Spleen (tissue), 7 donors: ENCODE data around the gene CTNNA2.

Experiments used
- CTCF ChIP-seq, 11 experiments: fragments of 200-600 bp in 7 of 11; fragments of 450-650 bp in 4 of 11; sonication (generic) in 4 of 11; IDR thresholded peaks in 8 of 11; conservative IDR thresholded peaks in 3 of 11; 1 replicate in 7 of 11; 2 replicates in 4 of 11; pipeline versions ENCODE4 v1.4.0 to v1.8.0; 2016 to 2021; ENCODE audit warnings: antibody characterized with exemption in 11 of 11, inconsistent platforms in 4 of 11, mild to moderate bottlenecking in 1 of 11
- POLR2A ChIP-seq, 3 donors: fragments of 450-650 bp; IDR thresholded peaks; one replicate each; pipeline ENCODE4 v1.5.1; 2017; ENCODE audit warnings: antibody characterized with exemption in 3 of 3, mild to moderate bottlenecking in 1 of 3
- POLR2AphosphoS5 ChIP-seq, 3 donors: sonication (generic); formaldehyde crosslinking; IDR thresholded peaks; one replicate each; pipeline ENCODE4 v1.5.1; 2017; ENCODE audit warnings: antibody characterized with exemption in 3 of 3
- donor health status: DM: no; HTN: no; CAD: no; lungs with moderate emphysema.
- donor health status: DM: no; HTN: no; CAD: no.
- donor health status: DM: no; HTN: no; CAD: no.

DNA sequence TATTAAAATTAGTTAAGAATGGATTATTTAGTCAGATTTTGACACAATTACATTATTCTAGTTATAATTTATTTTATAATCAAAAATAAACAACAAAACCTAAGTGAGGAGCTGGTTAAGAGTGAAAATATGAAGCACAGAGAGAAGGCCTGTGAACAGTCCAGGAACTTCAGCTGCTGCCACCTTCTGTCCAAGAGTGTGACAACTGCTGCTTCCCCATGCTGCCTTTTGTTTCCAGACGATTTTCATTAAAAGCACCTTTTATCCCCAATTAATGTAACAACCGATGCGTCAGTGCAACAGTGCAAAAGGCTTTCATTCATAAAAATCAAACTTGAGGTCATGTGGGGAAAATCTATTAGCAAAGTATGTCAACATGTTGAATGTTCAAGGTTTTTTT, 363.6 kb downstream of the CTNNA2 start:
- no peak for TF ChIP-seq POLR2AphosphoS5 (IDR thresholded peaks at IDR 0.05)
- TF ChIP-seq CTCF (IDR thresholded peaks at IDR 0.05 in 8 of 11, conservative IDR thresholded peaks at IDR 0.05 in 3 of 11), result no peak
- no peak for TF ChIP-seq POLR2A (IDR thresholded peaks at IDR 0.05)
